Neural progenitor cell (in vitro differentiated cells): ENCODE measurements around the gene PNPT1. TPM values are rescaled to one million over a fixed set of nuclear protein-coding genes. Genes with fewer than 3 reads are reported as not detected.

Experiments
- DNase-seq: peaks from one replicate; pipeline ENCODE4 v3.0.0-alpha.2; 2016; ENCODE audit warnings: low spot score
- H2AFZ ChIP-seq: fragments of 200-600 bp; sonication (generic); replicated peaks from 2 replicates; pipeline ENCODE4 v1.6.1; 2016; ENCODE audit warnings: antibody characterized with exemption
- H3F3A ChIP-seq: fragments of 200-600 bp; sonication (generic); 2 replicates; pipeline ENCODE4 v1.6.1; 2016; ENCODE audit warnings: antibody characterized with exemption, low read depth
- H3K27ac ChIP-seq: fragments of 200-600 bp; sonication (generic); 2 replicates; pipeline ENCODE4 v1.5.1; 2016; ENCODE audit warnings: mild to moderate bottlenecking
- H3K27me3 ChIP-seq: fragments of 200-600 bp; sonication (generic); 2 replicates; pipeline ENCODE4 v1.6.1; 2016; ENCODE audit warnings: mild to moderate bottlenecking, moderate library complexity
- H3K36me3 ChIP-seq: fragments of 200-600 bp; sonication (generic); 2 replicates; pipeline ENCODE4 v1.5.1; 2016
- H3K4me1 ChIP-seq: fragments of 200-600 bp; sonication (generic); 2 replicates; pipeline ENCODE4 v1.6.1; 2016; ENCODE audit warnings: mixed run types
- H3K4me2 ChIP-seq: fragments of 200-600 bp; sonication (generic); 2 replicates; pipeline ENCODE4 v1.6.1; 2016
- H3K4me3 ChIP-seq: fragments of 200-600 bp; sonication (generic); 2 replicates; pipeline ENCODE4 v1.5.1; 2016
- H3K79me2 ChIP-seq: fragments of 200-600 bp; sonication (generic); 2 replicates; pipeline ENCODE4 v1.6.1; 2016; ENCODE audit warnings: low read depth
- H3K9ac ChIP-seq: fragments of 200-600 bp; sonication (generic); 2 replicates; pipeline ENCODE4 v1.6.1; 2016
- H3K9me3 ChIP-seq: fragments of 200-600 bp; sonication (generic); 2 replicates; pipeline ENCODE4 v1.5.1; 2016; ENCODE audit warnings: low read depth
- H4K20me1 ChIP-seq: fragments of 200-600 bp; sonication (generic); 2 replicates; pipeline ENCODE4 v1.6.1; 2016; ENCODE audit warnings: low read depth
- H3K27ac Mint-ChIP-seq: 3 replicates; pipeline ENCODE4 v1.8.0; 2021; ENCODE audit warnings: mixed read lengths
- H3K27me3 Mint-ChIP-seq: 2 replicates; pipeline ENCODE4 v1.8.0; 2022; ENCODE audit warnings: low read depth, mild to moderate bottlenecking, inconsistent platforms, moderate library complexity, mixed read lengths; ENCODE audit not compliant: insufficient read depth
- H3K36me3 Mint-ChIP-seq: 3 replicates; pipeline ENCODE4 v1.8.0; 2021; ENCODE audit warnings: mixed read lengths
- H3K4me1 Mint-ChIP-seq: 3 replicates; pipeline ENCODE4 v1.8.0; 2021; ENCODE audit warnings: mixed read lengths
- H3K4me3 Mint-ChIP-seq: 3 replicates; pipeline ENCODE4 v1.8.0; 2021; ENCODE audit warnings: mild to moderate bottlenecking, moderate library complexity, mixed read lengths
- H3K9me3 Mint-ChIP-seq: 3 replicates; pipeline ENCODE4 v1.8.0; 2020; ENCODE audit warnings: mixed read lengths
- CTCF ChIP-seq: fragments of 200-600 bp; sonication (generic); IDR thresholded peaks from 2 replicates; pipeline ENCODE4 v1.5.1; 2017; ENCODE audit warnings: antibody characterized with exemption, mild to moderate bottlenecking
- EZH2 ChIP-seq: fragments of 200-600 bp; sonication (generic); IDR thresholded peaks from 2 replicates; pipeline ENCODE4 v1.6.1; 2017; ENCODE audit warnings: antibody characterized with exemption, mild to moderate bottlenecking, moderate library complexity
- EZH2phosphoT487 ChIP-seq: fragments of 200-600 bp; sonication (generic); IDR thresholded peaks from 2 replicates; pipeline ENCODE4 v1.6.1; 2017; ENCODE audit warnings: antibody characterized with exemption
- total RNA-seq: library from RNA; depleted of rRNA; stranded (reverse); fragments of >200 nt; gene quantifications from 2 replicates; pipeline ENCODE4 v1.2.3, GENCODE V29; 2015; ENCODE audit warnings: low replicate concordance

PNPT1 gene
- total RNA-seq, 1 donor from 2014 or later = 33.5 TPM

GRCh38 chr2:55720417-55720816 lies 26.8 kb upstream of the PNPT1 start:
- Histone ChIP-seq H3K36me3 (no peaks in the 10 kb centered on the region), H3F3A (no peaks in the 10 kb centered on the region), H3K9me3 (no peaks in the 10 kb centered on the region), H3K4me1 (peaks cover 4% of the 10 kb centered on the region), H2AFZ (no peak overlapping the region), H3K27me3 (no peaks in the 10 kb centered on the region), H3K9ac (no peak overlapping the region), H3K27ac (no peak overlapping the region), H3K4me3 (no peak overlapping the region), H3K4me2 (no peak overlapping the region), H4K20me1 (no peaks in the 10 kb centered on the region), H3K79me2 (no peaks in the 10 kb centered on the region)
- H3K4me3 Mint-ChIP-seq = no peak overlapping the region
- TF ChIP-seq CTCF (no peak), EZH2phosphoT487 (no peak), EZH2 (no peak)
- H3K27ac Mint-ChIP-seq = no peak overlapping the region
- H3K27me3 Mint-ChIP-seq = peaks cover 20% of the 10 kb centered on the region
- H3K4me1 Mint-ChIP-seq = no peaks in the 10 kb centered on the region
- no peak for DNase-seq
- H3K36me3 Mint-ChIP-seq = no peaks in the 10 kb centered on the region
- H3K9me3 Mint-ChIP-seq = no peaks in the 10 kb centered on the region

- no peaks in the 10 kb centered on the region for H3K9me3 Mint-ChIP-seq
- Histone ChIP-seq H3F3A (no peaks in the 10 kb centered on the region), H4K20me1 (no peaks in the 10 kb centered on the region), H3K27me3 (no peaks in the 10 kb centered on the region), H3K4me1 (peaks cover 4% of the 10 kb centered on the region), H3K9me3 (no peaks in the 10 kb centered on the region), H3K27ac (no peak overlapping the region), H3K4me2 (no peak overlapping the region), H3K4me3 (no peak overlapping the region), H3K79me2 (no peaks in the 10 kb centered on the region), H3K36me3 (no peaks in the 10 kb centered on the region), H3K9ac (no peak overlapping the region), H2AFZ (no peak overlapping the region)
- no peaks in the 10 kb centered on the region for H3K36me3 Mint-ChIP-seq
- no peak overlapping the region for H3K27ac Mint-ChIP-seq
- no peak for DNase-seq
- H3K4me3 Mint-ChIP-seq = no peak overlapping the region
- TF ChIP-seq CTCF = no peak
- no peak for TF ChIP-seq EZH2
- TF ChIP-seq EZH2phosphoT487 = no peak
- H3K27me3 Mint-ChIP-seq = peaks cover 19% of the 10 kb centered on the region
- no peaks in the 10 kb centered on the region for H3K4me1 Mint-ChIP-seq
Observed at GRCh38 chr2:55719852-55720251, 26.2 kb upstream of the PNPT1 start.

GRCh38 chr2:55718165-55719008 lies 24.7 kb upstream of the PNPT1 start:
- DNase-seq = peak; percentile 89
- no peak overlapping the region for H3K4me3 Mint-ChIP-seq
- H3K4me1 Mint-ChIP-seq = no peaks in the 10 kb centered on the region
- H3K9me3 Mint-ChIP-seq = no peaks in the 10 kb centered on the region
- Histone ChIP-seq H3F3A (no peaks in the 10 kb centered on the region), H3K9ac (no peak overlapping the region), H3K4me2 (no peak overlapping the region), H3K79me2 (no peaks in the 10 kb centered on the region), H3K9me3 (no peaks in the 10 kb centered on the region), H3K4me3 (no peak overlapping the region), H3K27me3 (no peaks in the 10 kb centered on the region), H2AFZ (peak overlapping the region; percentile 45), H3K36me3 (no peaks in the 10 kb centered on the region), H3K27ac (no peak overlapping the region), H4K20me1 (no peaks in the 10 kb centered on the region), H3K4me1 (peaks cover 4% of the 10 kb centered on the region)
- peaks cover 12% of the 10 kb centered on the region for H3K27me3 Mint-ChIP-seq
- H3K36me3 Mint-ChIP-seq = no peaks in the 10 kb centered on the region
- TF ChIP-seq EZH2phosphoT487 = no peak
- peak; percentile 98 for TF ChIP-seq CTCF
- H3K27ac Mint-ChIP-seq = no peak overlapping the region
